NT2/D1 (cell line): ENCODE data around the gene LMOD3.

Source experiments
- DNase-seq: peaks from one replicate; pipeline ENCODE4 v3.0.0-alpha.2; 2011; ENCODE audit warnings: low read depth, low spot score
- H3K27me3 ChIP-seq: 2 replicates; pipeline ENCODE4 v1.6.0; 2011; ENCODE audit warnings: mild to moderate bottlenecking; ENCODE audit not compliant: insufficient read length, insufficient read depth
- H3K36me3 ChIP-seq: 2 replicates; pipeline ENCODE4 v1.6.1; 2011; ENCODE audit warnings: mild to moderate bottlenecking, low read length, mixed read lengths; ENCODE audit not compliant: insufficient read depth, insufficient read length
- H3K4me1 ChIP-seq: 2 replicates; pipeline ENCODE4 v1.5.1; 2011; ENCODE audit not compliant: insufficient read depth, insufficient read length
- H3K4me3 ChIP-seq: 2 replicates; pipeline ENCODE4 v1.5.1; 2011; ENCODE audit warnings: low read depth; ENCODE audit not compliant: insufficient read length
- H3K9ac ChIP-seq: 2 replicates; pipeline ENCODE4 v1.6.0; 2011; ENCODE audit warnings: low read depth; ENCODE audit not compliant: insufficient read length
- H3K9me3 ChIP-seq: 2 replicates; pipeline ENCODE4 v1.5.1; 2011; ENCODE audit warnings: mild to moderate bottlenecking, low read length; ENCODE audit not compliant: insufficient read depth
- SUZ12 ChIP-seq: IDR thresholded peaks from 2 replicates; pipeline ENCODE4 v1.6.1; 2011; ENCODE audit not compliant: insufficient read length, insufficient read depth; ENCODE audit errors: extremely low read depth
- YY1 ChIP-seq: IDR thresholded peaks from 2 replicates; pipeline ENCODE4 v1.6.1; 2011; ENCODE audit not compliant: insufficient read length, insufficient read depth
- ZNF274 ChIP-seq: IDR thresholded peaks from 2 replicates; pipeline ENCODE4 v1.6.1; 2011; ENCODE audit warnings: mild to moderate bottlenecking, low read depth, low read length

Gene LMOD3

GRCh38 chr3:69104586-69104985 is 17.8 kb downstream of the LMOD3 start:
- H3K4me1 ChIP-seq = no peaks in the 10 kb centered on the region
- H3K4me3 ChIP-seq = no peak overlapping the region
- DNase-seq = no peak
- TF ChIP-seq YY1 = no peak
- no peak for TF ChIP-seq ZNF274
- TF ChIP-seq SUZ12 = no peak
- H3K27me3 ChIP-seq = no peaks in the 10 kb centered on the region
- H3K9ac ChIP-seq = no peak overlapping the region
- peaks cover 38% of the 10 kb centered on the region for H3K36me3 ChIP-seq
- no peaks in the 10 kb centered on the region for H3K9me3 ChIP-seq

GRCh38 chr3:69103123-69103522 is 19.3 kb downstream of the LMOD3 start:
- DNase-seq = no peak

GRCh38 chr3:69102384-69102783 is 20.0 kb downstream of the LMOD3 start:
- H3K9me3 ChIP-seq = no peaks in the 10 kb centered on the region
- H3K9ac ChIP-seq = no peak overlapping the region
- H3K27me3 ChIP-seq = no peaks in the 10 kb centered on the region
- peaks cover 43% of the 10 kb centered on the region for H3K36me3 ChIP-seq
- no peaks in the 10 kb centered on the region for H3K4me1 ChIP-seq
- DNase-seq = no peak
- H3K4me3 ChIP-seq = no peak overlapping the region
- TF ChIP-seq YY1 (no peak), ZNF274 (no peak), SUZ12 (no peak)

More at GRCh38 chr3:69103123-69103522, 19.3 kb downstream of the LMOD3 start:
- no peaks in the 10 kb centered on the region for H3K4me1 ChIP-seq
- H3K9me3 ChIP-seq = no peaks in the 10 kb centered on the region
- H3K36me3 ChIP-seq = peaks cover 40% of the 10 kb centered on the region
- no peak overlapping the region for H3K9ac ChIP-seq
- TF ChIP-seq ZNF274 (no peak), YY1 (no peak)
- no peaks in the 10 kb centered on the region for H3K27me3 ChIP-seq
- no peak overlapping the region for H3K4me3 ChIP-seq

GRCh38 chr3:69099576-69099975 is 22.8 kb downstream of the LMOD3 start:
- H3K4me3 ChIP-seq = no peak overlapping the region
- TF ChIP-seq ZNF274 = no peak
- DNase-seq = no peak
- no peaks in the 10 kb centered on the region for H3K4me1 ChIP-seq
- H3K9ac ChIP-seq = no peak overlapping the region
- no peaks in the 10 kb centered on the region for H3K27me3 ChIP-seq
- peaks cover 38% of the 10 kb centered on the region for H3K36me3 ChIP-seq
- H3K9me3 ChIP-seq = no peaks in the 10 kb centered on the region

- H3K9ac ChIP-seq = no peak overlapping the region
- DNase-seq = no peak
- H3K36me3 ChIP-seq = peaks cover 17% of the 10 kb centered on the region
- H3K4me1 ChIP-seq = no peaks in the 10 kb centered on the region
- no peak overlapping the region for H3K4me3 ChIP-seq
- no peaks in the 10 kb centered on the region for H3K27me3 ChIP-seq
- TF ChIP-seq SUZ12 (no peak), ZNF274 (no peak), YY1 (no peak)
- H3K9me3 ChIP-seq = no peaks in the 10 kb centered on the region
These were observed 24.8 kb downstream of the LMOD3 start for GRCh38 chr3:69097407-69098086.

- Histone ChIP-seq H3K9ac (no peak overlapping the region), H3K9me3 (no peaks in the 10 kb centered on the region), H3K36me3 (peaks cover 7% of the 10 kb centered on the region), H3K27me3 (no peaks in the 10 kb centered on the region), H3K4me3 (no peak overlapping the region), H3K4me1 (no peaks in the 10 kb centered on the region)
- no peak for DNase-seq
- no peak for TF ChIP-seq ZNF274
- no peak for TF ChIP-seq SUZ12
- TF ChIP-seq YY1 = no peak
These were observed 26.1 kb downstream of the LMOD3 start for GRCh38 chr3:69096299-69096698.

GRCh38 chr3:69095636-69096035 is 26.8 kb downstream of the LMOD3 start:
- no peak overlapping the region for H3K9ac ChIP-seq
- no peak overlapping the region for H3K4me3 ChIP-seq
- H3K27me3 ChIP-seq = no peaks in the 10 kb centered on the region
- H3K9me3 ChIP-seq = no peaks in the 10 kb centered on the region
- peaks cover 7% of the 10 kb centered on the region for H3K36me3 ChIP-seq
- DNase-seq = no peak
- no peaks in the 10 kb centered on the region for H3K4me1 ChIP-seq
- TF ChIP-seq YY1 (no peak), ZNF274 (no peak), SUZ12 (no peak)
